ENCODE measurements around the gene TACO1.
A peak's percentile ranks its signal among the peaks of the same experiment; 100 is the strongest.

TACO1 gene

GRCh38 chr17:63600569-63601438 lies at the start of gene TACO1:
TSS of gene TACO1 (plus strand) at chr17:63600895. CDS start at chr17:63601084, 189 bp downstream.
- DNase-seq: peak; percentile 75

- DNase-seq: no peak
Measured at GRCh38 chr17:63552211-63552610, 48.5 kb upstream of the TACO1 start.

DNA sequence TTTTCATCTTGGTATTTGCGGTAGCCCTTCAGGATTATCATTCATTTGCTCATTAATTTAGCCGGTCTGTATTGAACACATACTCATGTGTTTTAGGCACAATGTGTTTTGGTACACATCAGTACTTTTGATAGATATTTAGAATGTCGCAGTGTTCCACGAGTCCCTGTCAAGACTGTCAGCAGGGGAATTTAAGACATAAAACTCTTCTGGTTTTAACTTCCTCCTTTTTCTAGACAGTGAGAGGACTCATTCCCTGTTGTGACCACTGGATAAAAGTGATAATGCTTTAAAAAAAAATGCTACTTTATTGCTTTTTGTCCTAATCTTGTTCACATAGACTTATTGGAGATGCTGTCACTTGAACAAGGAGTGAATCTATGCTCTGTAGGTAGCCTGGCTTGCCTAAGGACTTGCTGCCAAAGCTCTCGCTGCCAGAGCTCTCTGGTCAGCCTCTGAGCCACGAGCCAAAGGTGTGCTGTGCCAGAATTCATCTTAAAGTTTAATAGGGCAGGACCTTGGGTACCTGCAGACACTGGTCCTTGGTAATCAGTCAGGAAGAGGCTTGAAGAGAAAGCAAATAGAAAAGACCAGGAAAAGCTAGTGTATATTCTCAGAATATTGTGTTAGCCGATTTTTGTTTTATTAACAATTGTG lies 45.1 kb upstream of the TACO1 start:
- no peak for DNase-seq

DNA sequence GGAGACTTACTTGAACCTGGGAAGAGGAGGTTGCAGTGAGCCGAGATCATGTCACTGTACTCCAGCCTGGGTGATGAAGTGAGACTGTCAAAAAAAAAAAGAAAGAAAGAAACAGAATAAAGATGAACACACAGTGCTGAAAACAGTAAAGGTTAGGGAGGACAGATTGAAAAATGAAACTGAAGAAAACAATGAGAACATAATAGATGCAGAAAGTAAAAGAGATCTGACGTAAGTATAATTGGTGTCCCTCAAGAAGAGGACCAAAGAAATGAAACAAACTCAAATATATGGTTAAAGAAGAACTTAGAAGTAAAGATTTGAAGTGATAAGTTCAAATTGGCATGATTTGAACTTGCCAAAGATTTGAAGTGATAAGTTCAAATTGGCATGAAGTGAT lies 43.3 kb upstream of the TACO1 start:
- DNase-seq: no peak

- no peak for DNase-seq
Measured at GRCh38 chr17:63558441-63558840, 42.3 kb upstream of the TACO1 start.

GRCh38 chr17:63561819-63562218 lies 38.9 kb upstream of the TACO1 start:
- DNase-seq: no peak

DNA sequence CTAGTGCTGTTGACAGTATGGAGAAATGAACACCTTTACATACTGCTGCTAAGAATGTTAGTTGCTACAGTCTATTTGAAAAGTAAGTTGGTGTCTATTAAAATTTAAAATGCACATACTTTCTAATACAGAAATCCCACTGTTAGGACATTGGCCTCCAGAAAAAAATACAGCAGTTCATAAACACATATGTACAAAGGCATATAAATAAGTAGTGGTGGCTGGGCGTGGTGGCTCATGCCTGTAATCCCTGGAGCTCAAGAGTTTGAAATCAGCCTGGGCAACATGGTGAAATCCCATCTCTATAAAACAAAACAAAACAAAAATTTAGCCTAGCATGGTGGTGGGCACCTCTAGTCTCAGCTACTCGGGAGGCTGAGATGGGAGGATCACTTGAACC lies 37.4 kb upstream of the TACO1 start:
- DNase-seq: no peak

DNA sequence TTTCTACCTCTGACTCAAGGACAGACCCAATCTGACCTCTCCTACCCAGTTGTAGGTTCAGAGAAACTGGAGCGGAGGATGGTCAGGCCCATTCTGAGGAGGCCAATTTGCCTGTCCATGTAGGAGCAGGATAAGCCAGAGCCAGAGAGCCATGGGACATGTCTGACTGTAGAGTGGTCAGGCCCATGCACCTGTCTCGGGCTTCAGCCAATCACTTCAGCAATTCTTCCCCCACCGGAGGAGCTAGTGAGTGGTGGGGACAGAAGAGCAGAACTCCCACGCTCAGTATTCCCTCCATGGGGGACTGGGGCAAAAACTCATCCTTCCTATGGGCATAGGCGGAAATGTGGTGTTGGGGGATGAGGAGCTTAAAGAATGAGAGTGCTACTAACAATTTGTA lies 36.1 kb upstream of the TACO1 start:
- no peak for DNase-seq

DNA sequence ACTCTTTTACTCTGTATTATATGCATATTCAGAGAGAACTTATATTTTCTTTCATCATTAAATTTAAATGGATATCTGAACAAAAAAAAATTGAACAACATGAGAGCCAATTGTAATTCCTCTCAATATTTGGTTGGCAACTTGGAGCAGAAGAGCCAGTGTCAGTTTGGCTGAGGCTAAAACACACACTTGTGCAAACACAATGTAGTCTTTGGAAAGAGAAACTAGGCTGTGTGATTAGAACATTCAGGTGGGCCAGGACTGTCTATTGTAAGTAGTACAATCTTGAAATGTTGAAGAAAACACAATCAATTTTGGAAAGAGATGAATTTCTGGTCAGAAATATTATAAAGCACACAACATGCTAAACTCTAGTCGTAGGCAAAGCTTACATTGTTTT lies 33.5 kb upstream of the TACO1 start:
- DNase-seq: no peak

- DNase-seq: no peak
Measured at GRCh38 chr17:63568563-63568962, 32.1 kb upstream of the TACO1 start.

- DNase-seq: no peak
Measured at GRCh38 chr17:63571632-63572310, 28.9 kb upstream of the TACO1 start.

- no peak for DNase-seq
Measured at GRCh38 chr17:63573634-63574033, 27.1 kb upstream of the TACO1 start.

DNA sequence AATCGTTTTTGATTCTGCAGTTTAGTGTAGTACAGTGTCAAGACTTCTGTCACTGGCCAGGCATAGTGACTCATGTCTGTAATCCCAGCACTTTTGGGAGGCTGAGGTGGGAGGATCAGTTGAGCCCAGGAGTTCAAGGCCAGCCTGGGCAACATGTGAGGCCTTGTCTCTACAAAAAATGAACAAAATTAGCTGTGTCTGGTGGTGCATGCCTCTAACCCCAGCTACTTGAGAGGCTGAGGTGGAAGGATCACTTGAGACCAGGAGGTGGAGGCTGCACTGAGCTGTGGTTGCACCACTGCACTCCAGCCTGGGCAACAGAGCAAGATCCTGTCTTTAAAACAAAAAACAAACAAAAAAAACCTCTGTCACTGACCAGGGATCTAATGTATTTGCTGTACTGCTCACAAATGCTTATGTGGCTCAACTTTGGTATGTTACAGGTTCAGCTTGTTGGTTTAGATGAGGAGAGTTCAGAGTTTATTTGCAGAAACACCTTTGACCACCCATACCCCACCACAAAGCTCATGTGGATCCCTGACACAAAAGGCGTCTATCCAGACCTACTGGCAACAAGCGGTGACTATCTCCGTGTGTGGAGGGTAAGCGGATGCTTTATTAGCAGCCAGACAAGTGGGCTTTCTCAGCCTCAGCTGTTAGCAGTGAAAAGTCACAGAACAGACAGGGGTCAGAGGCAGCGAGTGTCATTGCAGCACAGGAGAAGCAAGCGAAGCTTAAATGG lies 22.5 kb upstream of the TACO1 start:
- DNase-seq: no peak

DNA sequence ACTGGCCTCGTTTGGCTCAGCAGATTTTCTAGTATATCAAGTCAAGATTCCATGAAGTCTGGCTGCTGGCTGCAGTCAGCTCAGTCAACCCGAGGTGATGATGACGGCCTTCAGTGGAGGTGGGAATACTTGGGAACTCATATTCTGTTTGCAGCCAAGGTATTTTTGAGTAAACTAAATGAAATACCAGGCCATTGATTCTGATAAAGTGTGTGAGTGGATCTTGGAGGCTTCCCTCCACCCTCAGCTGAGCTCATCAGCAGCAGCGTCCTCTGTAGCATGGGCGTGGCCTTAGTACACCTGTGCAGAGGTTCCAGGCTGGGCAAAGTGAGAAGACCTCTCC lies 22.0 kb upstream of the TACO1 start:
- no peak for DNase-seq

DNA sequence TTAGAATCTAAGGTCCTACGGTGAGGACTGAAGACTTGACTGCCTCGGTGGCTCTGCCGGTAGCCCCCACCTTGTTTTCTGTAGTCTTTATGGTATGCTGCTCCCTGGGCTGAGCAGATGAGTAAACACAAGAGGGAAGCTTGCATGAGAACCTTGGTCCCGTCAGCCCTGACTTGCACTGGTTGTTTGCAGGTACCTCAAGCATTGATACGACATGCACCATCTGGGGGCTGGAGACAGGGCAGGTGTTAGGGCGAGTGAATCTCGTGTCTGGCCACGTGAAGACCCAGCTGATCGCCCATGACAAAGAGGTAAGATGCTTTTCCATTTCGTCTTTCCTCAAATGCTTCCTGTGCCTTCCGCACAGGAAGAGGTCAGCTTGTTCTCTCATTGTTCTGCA lies 21.1 kb upstream of the TACO1 start:
- DNase-seq: no peak

- DNase-seq: no peak
Measured at GRCh38 chr17:63587770-63588169, 12.9 kb upstream of the TACO1 start.

DNA sequence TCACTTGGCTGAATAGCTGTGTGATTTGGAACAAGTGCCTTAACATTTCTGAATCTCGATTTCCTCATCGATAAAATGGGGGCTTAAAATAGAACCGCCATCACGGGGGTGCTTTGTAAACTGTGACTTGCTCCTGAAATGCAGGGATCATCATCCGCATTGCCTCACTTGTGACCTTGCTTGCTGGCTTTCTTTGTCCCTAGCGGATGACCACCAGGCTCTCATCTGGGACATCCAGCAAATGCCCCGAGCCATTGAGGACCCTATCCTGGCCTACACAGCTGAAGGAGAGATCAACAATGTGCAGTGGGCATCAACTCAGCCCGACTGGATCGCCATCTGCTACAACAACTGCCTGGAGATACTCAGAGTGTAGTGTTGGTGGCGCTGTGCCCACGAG lies 11.9 kb upstream of the TACO1 start:
- DNase-seq: no peak

DNA sequence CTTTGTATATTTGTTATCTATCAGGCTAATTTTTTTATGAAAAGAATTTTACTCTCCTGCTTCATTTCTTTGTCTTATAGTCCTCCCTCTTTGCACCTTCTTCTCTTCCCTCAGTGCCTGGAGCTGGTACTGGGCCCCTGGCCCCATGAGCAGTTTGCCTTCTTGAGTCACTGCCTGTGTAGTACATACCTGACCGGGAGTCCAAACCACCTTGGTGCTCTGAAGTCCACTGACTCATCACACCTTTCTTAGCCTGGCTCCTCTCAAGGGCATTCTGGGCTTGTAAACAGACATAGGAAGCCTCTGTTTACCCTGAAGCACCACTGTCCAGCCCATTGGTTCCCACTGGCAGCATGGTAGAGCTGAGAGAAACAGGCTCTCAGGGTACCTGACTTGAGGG lies 11.0 kb upstream of the TACO1 start:
- no peak for DNase-seq

DNA sequence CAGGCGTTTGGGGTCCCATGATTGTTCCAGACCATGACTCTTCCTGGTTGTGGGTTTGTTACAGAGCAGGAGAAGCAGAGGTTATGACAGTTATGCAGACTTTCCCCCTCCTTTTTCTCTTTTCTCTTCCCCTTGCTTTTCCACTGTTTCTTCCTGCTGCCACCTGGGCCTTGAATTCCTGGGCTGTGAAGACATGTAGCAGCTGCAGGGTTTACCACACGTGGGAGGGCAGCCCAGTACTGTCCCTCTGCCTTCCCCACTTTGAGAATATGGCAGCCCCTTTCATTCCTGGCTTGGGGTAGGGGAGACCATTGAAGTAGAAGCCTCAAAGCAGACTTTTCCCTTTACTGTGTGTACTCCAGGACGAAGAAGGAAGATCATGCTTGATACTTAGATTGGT lies 7.9 kb upstream of the TACO1 start:
- no peak for DNase-seq

- DNase-seq: no peak
Measured at GRCh38 chr17:63595132-63595531, 5.6 kb upstream of the TACO1 start.

DNA sequence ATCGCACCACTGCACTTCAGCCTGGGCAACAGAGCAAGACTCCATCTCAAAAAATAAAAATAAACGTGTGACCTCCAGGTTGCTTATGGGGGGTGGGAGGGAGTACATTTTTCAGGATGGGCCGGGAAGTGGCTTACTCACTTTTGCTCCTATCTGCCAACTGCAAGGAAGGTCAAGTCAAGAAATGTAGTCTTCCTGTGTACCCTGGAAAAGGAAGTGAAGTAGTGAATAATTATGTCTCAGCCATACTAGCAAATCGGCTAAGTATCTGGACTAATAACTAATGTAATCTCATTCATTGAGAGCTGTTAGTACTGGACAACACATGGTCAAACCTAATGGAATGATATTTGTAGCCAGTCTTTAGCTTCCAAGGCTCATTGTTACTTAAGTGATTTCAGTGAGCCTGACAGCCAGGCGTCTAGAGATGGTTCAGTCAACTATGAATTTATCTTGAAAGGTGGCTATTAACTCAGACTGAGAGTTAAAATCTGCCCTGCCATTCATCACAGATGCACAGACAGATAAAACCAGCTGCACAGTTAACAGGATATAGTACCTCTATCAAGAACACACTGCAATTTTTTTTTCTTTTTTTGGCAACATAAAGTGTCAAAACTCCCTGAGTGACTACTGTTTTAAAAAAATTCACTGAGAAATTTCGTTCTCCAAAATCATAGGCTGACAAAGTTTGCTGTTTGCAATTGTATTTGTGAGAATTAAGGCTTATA lies 3.7 kb upstream of the TACO1 start:
- no peak for DNase-seq

DNA sequence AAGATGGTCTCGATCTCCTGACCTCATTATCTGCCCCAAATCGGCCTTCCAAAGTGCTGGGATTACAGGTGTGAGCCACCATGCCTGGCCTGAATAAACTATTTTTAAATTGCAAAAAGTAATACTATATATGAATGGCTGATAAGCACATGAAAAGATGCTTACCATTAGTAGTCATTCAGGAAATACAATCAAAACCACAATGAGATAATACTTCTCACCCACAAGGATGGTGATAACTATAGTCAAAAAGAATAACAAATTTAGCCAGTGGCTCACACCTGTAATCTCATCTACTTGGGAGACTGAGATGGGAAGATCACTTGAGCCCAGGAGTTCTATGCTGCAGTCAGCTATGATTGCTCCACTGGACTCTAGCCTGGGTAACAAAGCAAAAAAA lies 2.4 kb upstream of the TACO1 start:
- DNase-seq: no peak

Measured in activated CD8-positive, alpha-beta memory T cell treated with anti-CD3 and anti-CD28 coated beads, Interleukin-2, amount 50 U/mL, for 4 hours (primary cell).